Rectal smooth muscle tissue (tissue), 1 donor: ENCODE results near the gene PLEKHD1.

Experiments
- H3K27ac ChIP-seq: one replicate; pipeline ENCODE4 v1.7.0; 2013; ENCODE audit warnings: low read depth, low read length, inconsistent platforms
- H3K27me3 ChIP-seq: one replicate; pipeline ENCODE4 v1.7.0; 2013; ENCODE audit warnings: low read length; ENCODE audit not compliant: control insufficient read depth, insufficient read depth
- H3K36me3 ChIP-seq: one replicate; pipeline ENCODE4 v1.7.0; 2013; ENCODE audit warnings: low read length; ENCODE audit not compliant: control insufficient read depth, insufficient read depth
- H3K4me1 ChIP-seq: one replicate; pipeline ENCODE4 v1.7.0; 2013; ENCODE audit warnings: low read length; ENCODE audit not compliant: control insufficient read depth, insufficient read depth
- H3K4me3 ChIP-seq: one replicate; pipeline ENCODE4 v1.7.0; 2013; ENCODE audit warnings: low read length
- H3K9ac ChIP-seq: one replicate; pipeline ENCODE4 v1.7.0; 2013; ENCODE audit warnings: low read length

PLEKHD1 gene

DNA sequence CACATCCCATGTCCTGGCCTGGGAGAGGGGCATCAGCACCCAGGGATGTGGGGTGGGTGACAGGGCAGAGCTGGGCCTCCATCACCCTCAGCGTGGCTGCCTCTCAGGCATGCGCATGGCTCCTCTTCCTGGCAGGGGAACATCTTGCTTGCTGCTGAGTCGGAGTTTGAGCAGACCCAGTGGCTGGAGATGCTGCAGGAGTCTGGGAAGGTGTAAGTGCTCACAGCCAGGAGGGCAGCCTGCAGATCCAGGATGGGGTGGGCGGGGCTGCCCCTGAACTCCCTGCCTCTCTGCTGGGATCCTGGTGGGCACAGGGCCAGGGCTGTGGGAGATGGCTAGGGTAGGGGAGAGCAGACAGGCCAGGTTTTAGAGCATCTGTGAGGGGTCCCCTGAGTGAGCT is 16.2 kb downstream of the PLEKHD1 start:
- H3K36me3 ChIP-seq = no peaks in the 10 kb centered on the region
- peaks cover 8% of the 10 kb centered on the region for H3K4me1 ChIP-seq
- no peaks in the 10 kb centered on the region for H3K27me3 ChIP-seq
- no peak overlapping the region for H3K9ac ChIP-seq
- H3K4me3 ChIP-seq = no peak overlapping the region
- H3K27ac ChIP-seq = no peak overlapping the region

GRCh38 chr14:69501423-69501838 is 16.9 kb downstream of the PLEKHD1 start:
- Histone ChIP-seq H3K36me3 (no peaks in the 10 kb centered on the region), H3K4me3 (no peak overlapping the region), H3K4me1 (peaks cover 8% of the 10 kb centered on the region), H3K27ac (no peak overlapping the region), H3K9ac (no peak overlapping the region), H3K27me3 (no peaks in the 10 kb centered on the region)

- H3K27me3 ChIP-seq = no peaks in the 10 kb centered on the region
- H3K27ac ChIP-seq = no peak overlapping the region
- no peak overlapping the region for H3K9ac ChIP-seq
- no peaks in the 10 kb centered on the region for H3K36me3 ChIP-seq
- peaks cover 8% of the 10 kb centered on the region for H3K4me1 ChIP-seq
- H3K4me3 ChIP-seq = no peak overlapping the region
Observed at GRCh38 chr14:69504775-69505174, 20.2 kb downstream of the PLEKHD1 start.

GRCh38 chr14:69505338-69506240 is 21.1 kb downstream of the PLEKHD1 start:
- Histone ChIP-seq H3K36me3 (no peaks in the 10 kb centered on the region), H3K4me1 (peaks cover 8% of the 10 kb centered on the region), H3K9ac (no peak overlapping the region), H3K27ac (no peak overlapping the region), H3K27me3 (no peaks in the 10 kb centered on the region), H3K4me3 (no peak overlapping the region)

GRCh38 chr14:69506241-69506595 is 21.7 kb downstream of the PLEKHD1 start:
- Histone ChIP-seq H3K4me3 (no peak overlapping the region), H3K27ac (no peak overlapping the region), H3K36me3 (no peaks in the 10 kb centered on the region)

DNA sequence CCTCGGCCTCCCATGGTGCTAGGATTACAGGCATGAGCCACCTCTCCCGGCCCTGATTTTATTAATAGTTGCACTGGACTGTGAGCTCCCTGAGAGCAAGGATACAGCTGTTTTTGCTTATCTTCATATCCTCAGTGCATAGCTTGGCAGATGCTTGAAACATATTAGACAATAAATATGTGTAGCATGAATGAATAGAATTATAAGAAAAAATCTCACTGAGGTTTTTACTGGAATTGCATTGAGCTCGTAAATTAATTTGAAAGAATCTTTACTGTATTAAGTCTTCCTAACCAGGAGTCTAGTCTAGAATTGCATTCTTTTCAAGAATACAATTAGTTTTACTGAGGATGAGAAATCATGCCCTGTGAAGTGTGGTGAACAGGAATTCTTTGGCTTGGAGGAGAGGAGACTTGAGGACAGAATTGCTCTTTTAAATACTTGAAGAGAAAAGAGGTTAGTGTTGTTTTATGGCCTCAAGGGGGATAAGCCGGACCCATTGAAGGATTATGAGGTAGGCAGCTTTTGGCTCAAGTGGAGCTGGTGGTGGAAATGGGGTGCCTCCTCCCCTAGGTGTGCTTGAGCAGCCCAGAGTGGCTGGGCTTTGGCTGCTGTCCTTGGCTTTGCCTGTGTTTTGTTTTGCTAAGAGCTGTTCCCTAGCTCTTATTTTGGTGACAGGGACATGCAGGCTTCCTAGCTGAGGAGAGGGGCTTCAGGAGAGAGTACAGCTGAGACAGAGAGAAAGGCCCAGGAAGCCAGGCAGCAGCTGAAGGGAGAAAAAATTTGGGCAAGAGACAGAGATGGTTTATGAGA is 34.0 kb downstream of the PLEKHD1 start:
- Histone ChIP-seq H3K36me3 (no peaks in the 10 kb centered on the region), H3K27ac (no peak overlapping the region), H3K9ac (no peak overlapping the region), H3K4me3 (no peak overlapping the region), H3K27me3 (no peaks in the 10 kb centered on the region), H3K4me1 (no peaks in the 10 kb centered on the region)

More at GRCh38 chr14:69506241-69506595, 21.7 kb downstream of the PLEKHD1 start:
- no peak overlapping the region for H3K9ac ChIP-seq
- peaks cover 7% of the 10 kb centered on the region for H3K4me1 ChIP-seq
- no peaks in the 10 kb centered on the region for H3K27me3 ChIP-seq

DNA sequence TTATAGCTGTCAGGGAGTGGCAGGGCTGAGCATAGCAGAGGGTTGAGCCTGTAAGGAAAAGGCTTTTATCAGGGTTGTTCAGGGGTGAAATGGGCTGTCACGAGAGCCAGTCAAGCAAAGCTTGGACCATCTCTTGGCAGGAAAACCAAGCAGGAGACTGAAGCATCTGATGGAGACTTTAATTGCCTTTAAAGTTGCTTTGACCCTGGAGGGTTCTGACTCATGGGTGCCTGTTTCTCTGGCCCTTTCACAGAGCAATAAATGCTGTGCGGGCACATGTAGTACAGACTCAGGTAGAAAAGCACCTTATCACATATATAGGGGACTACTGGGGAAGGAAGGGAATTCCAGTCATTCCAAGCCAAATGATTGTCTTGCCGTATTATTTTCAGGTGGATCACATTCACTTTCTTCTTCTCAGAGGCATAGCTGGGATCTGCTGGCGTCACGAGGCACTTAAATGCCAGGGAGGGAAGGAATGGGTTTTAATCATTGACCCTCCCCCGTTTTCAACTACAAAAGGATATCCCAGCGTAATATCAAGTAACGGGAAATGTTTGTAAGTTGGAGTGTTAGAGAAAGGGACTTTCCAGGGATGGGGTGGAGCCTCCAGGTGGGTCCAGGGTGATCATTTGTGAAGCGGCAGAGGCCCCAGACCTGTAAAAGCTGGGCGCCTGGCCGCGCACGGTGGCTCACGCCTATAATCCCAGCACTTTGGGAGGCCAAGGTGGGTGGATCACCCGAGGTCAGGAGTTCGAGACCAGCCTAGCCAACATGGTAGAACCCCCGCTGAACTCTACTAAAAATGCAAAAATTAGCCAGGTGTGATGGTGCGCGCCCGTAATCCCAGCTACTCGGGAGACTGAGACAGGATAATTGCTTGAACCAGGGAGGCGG is 34.9 kb downstream of the PLEKHD1 start:
- Histone ChIP-seq H3K9ac (no peak overlapping the region), H3K27ac (no peak overlapping the region), H3K4me3 (no peak overlapping the region), H3K27me3 (no peaks in the 10 kb centered on the region), H3K4me1 (no peaks in the 10 kb centered on the region), H3K36me3 (no peaks in the 10 kb centered on the region)

- H3K27me3 ChIP-seq = no peaks in the 10 kb centered on the region
- no peak overlapping the region for H3K4me3 ChIP-seq
- H3K9ac ChIP-seq = no peak overlapping the region
- H3K27ac ChIP-seq = no peak overlapping the region
- H3K36me3 ChIP-seq = no peaks in the 10 kb centered on the region
- H3K4me1 ChIP-seq = no peaks in the 10 kb centered on the region
Observed at GRCh38 chr14:69522026-69522425, 37.5 kb downstream of the PLEKHD1 start.

DNA sequence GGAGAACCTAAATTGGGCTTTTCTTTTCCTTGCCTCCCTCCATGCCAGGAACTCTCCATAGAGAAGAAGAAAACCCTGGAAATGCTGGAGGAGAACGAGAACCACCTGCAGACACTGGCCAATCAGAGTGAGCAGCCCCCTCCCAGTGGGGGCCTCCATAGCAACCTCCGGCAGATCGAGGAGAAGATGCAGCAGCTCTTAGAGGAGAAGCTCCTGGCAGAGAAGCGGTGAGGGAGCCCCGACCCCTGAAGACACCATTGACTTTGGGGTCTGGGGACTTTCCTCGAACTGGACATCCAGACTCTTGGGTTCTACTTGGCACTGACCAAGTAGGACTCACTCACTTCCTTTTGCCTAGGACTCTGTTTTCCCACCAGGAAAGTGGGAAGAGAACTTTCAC is 41.4 kb downstream of the PLEKHD1 start:
- Histone ChIP-seq H3K27ac (no peak overlapping the region), H3K9ac (no peak overlapping the region), H3K4me1 (no peaks in the 10 kb centered on the region), H3K4me3 (no peak overlapping the region), H3K27me3 (no peaks in the 10 kb centered on the region), H3K36me3 (no peaks in the 10 kb centered on the region)

DNA sequence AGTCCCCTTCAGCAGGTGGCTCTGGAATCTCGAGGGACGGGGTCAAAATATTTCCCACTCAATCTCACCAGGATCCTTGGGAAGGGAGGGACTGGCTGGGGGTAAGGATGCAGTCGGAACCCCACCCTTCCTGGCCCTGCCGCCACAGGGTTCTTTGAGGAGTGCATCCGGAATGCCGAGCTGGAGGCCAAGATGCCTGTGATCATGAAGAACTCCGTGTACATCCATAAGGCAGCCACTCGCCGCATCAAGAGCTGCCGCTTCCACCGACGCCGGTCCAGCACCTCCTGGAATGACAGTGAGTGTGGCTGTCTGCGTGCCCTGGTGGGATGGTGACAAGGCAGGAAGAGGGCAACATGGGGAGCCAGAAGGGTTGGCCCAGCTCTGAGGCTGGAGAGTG is 43.1 kb downstream of the PLEKHD1 start:
- H3K27ac ChIP-seq = no peak overlapping the region
- no peaks in the 10 kb centered on the region for H3K36me3 ChIP-seq
- H3K4me3 ChIP-seq = no peak overlapping the region
- H3K9ac ChIP-seq = no peak overlapping the region
- no peaks in the 10 kb centered on the region for H3K27me3 ChIP-seq
- no peaks in the 10 kb centered on the region for H3K4me1 ChIP-seq

- Histone ChIP-seq H3K4me3 (no peak overlapping the region), H3K36me3 (no peaks in the 10 kb centered on the region), H3K27ac (no peak overlapping the region), H3K27me3 (peaks cover 4% of the 10 kb centered on the region), H3K9ac (no peak overlapping the region), H3K4me1 (no peaks in the 10 kb centered on the region)
Observed at GRCh38 chr14:69528143-69528542, 43.6 kb downstream of the PLEKHD1 start.

GRCh38 chr14:69528930-69529329 is 44.4 kb downstream of the PLEKHD1 start:
- Histone ChIP-seq H3K9ac (no peak overlapping the region), H3K36me3 (no peaks in the 10 kb centered on the region), H3K4me3 (no peak overlapping the region), H3K27ac (no peak overlapping the region), H3K27me3 (peaks cover 6% of the 10 kb centered on the region), H3K4me1 (no peaks in the 10 kb centered on the region)
